ENCODE results near the gene PDZD8. TPM values are rescaled to one million over a fixed set of nuclear protein-coding genes. Genes with fewer than 3 reads are reported as not detected.

PDZD8 gene
- total RNA-seq (2014; rRNA removed; shearing (Covaris generic)), result 17.9 and 21.2 TPM in 2 replicates

DNA sequence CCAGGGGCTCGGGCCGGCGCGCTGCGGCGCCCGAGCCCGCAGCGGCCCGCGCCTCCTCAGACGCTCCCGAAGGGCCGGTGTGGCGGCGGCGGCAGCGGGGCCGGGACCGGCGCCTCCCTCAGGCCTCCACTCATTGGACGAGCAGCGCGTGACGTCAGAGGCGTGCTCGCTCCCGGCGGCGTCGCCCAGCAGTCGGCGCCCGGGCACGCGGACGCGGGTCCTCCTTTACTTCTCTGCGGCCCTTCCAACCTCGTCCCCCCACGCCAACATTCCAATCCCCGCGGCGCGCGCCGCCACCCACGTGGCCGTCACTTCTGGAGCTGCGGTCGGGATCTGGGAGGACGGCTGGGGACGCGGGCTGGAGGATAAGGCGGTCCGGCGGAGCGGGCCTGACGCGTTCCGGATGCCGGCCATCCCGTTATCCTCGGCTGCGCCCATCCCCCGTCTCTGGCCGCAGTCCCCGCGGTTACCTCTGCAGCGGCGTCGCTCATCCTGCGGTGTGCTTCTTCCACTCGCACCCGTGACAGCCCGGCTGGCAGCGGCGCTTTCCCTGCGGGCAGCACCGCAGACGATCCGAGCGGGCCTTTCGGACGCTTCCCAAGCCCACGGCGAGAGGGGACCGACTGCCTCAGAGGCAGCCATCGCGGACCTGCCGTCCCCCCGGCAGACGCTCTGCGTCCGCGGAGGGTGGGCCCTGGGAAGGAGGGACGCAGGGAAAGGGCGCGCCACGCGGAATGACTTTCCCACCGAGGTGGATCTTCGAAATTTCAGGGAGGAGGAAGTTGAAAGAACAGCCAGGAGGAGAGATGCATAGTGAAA lies at the start of gene PDZD8:
PDZD8 (minus strand) TSS at position 81 of the 819 bp plus-strand sequence. CDS start 213 bp downstream, outside the sequence.
- Histone ChIP-seq H3K4me3 (peak within 1 kb of the TSS; percentile 81), H3K36me3 (peaks cover 29% of the 10 kb centered on the region), H3K4me1 (replicated peaks) (peaks cover 22% of the 10 kb centered on the region), H3K27ac (peak within 1 kb of the TSS; percentile 49), H3K27me3 (replicated peaks) (peaks cover 28% of the 10 kb centered on the region), H3K9me3 (replicated peaks) (no peaks in the 10 kb centered on the region)
- DNase-seq (ENCODE audit: low read depth in 1 of 2, low spot score in 2 of 2), result peak; percentile 94

GRCh38 chr10:117424171-117424570 lies 48.9 kb upstream of the PDZD8 start:
- no peaks in the 10 kb centered on the region for H3K36me3 ChIP-seq
- no peak for DNase-seq (ENCODE audit: low read depth in 1 of 2, low spot score in 2 of 2)
- no peak overlapping the region for H3K4me3 ChIP-seq
- no peaks in the 10 kb centered on the region for H3K9me3 ChIP-seq (replicated peaks)
- H3K27ac ChIP-seq, result no peak overlapping the region
- no peaks in the 10 kb centered on the region for H3K4me1 ChIP-seq (replicated peaks)
- no peaks in the 10 kb centered on the region for H3K27me3 ChIP-seq (replicated peaks)

- DNase-seq (ENCODE audit: low read depth in 1 of 2, low spot score in 2 of 2), result no peak
- Histone ChIP-seq H3K4me3 (no peak overlapping the region), H3K9me3 (replicated peaks) (no peaks in the 10 kb centered on the region), H3K27ac (no peak overlapping the region), H3K4me1 (replicated peaks) (no peaks in the 10 kb centered on the region), H3K36me3 (no peaks in the 10 kb centered on the region), H3K27me3 (replicated peaks) (no peaks in the 10 kb centered on the region)
Measured at GRCh38 chr10:117421985-117422384, 46.7 kb upstream of the PDZD8 start.

DNA sequence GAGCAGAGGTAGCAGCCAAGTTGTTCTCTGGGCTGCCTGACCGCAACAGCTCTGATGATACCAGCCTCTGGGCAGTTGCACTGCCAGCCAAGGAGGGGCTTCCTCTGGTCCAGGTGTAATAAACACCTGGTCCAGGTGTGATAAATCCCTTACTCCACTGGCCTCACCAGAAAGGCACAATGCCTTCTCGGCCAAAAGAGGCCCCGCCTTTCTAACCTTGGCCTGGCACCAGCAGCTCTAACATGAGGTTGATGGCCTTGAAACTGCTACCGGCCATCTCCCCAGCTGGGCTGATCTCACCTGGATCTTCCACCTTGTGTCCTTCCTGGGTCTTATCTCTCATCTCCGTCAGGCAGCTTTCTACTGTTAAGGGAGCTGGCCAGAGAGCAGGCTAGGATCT lies 45.5 kb upstream of the PDZD8 start:
- no peaks in the 10 kb centered on the region for H3K4me1 ChIP-seq (replicated peaks)
- H3K9me3 ChIP-seq (replicated peaks), result no peaks in the 10 kb centered on the region
- H3K36me3 ChIP-seq, result no peaks in the 10 kb centered on the region
- no peak overlapping the region for H3K4me3 ChIP-seq
- H3K27me3 ChIP-seq (replicated peaks), result no peaks in the 10 kb centered on the region
- no peak for DNase-seq (ENCODE audit: low read depth in 1 of 2, low spot score in 2 of 2)
- H3K27ac ChIP-seq, result no peak overlapping the region

DNA sequence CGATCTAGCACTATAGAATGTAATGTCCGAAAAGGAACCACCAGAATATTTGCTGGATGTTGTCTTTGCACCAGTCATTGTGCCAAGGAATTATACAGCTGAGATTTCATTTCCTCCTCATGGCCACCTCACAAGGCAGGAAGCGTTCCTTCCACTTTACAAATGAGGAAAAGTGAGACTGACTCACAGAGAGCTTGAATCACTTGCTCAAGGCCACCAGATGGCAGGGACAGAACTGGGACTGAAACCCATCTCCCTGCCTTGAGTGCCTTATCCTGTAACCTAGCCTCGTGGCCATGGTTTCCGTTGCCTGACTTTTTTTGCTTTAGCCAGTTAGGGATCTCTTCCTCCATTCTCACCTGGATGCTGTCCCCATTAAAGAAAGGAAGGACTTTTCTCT lies 44.7 kb upstream of the PDZD8 start:
- no peak for DNase-seq (ENCODE audit: low read depth in 1 of 2, low spot score in 2 of 2)
- Histone ChIP-seq H3K9me3 (replicated peaks) (no peaks in the 10 kb centered on the region), H3K27me3 (replicated peaks) (no peaks in the 10 kb centered on the region), H3K27ac (no peak overlapping the region), H3K36me3 (no peaks in the 10 kb centered on the region), H3K4me3 (no peak overlapping the region), H3K4me1 (replicated peaks) (no peaks in the 10 kb centered on the region)

DNA sequence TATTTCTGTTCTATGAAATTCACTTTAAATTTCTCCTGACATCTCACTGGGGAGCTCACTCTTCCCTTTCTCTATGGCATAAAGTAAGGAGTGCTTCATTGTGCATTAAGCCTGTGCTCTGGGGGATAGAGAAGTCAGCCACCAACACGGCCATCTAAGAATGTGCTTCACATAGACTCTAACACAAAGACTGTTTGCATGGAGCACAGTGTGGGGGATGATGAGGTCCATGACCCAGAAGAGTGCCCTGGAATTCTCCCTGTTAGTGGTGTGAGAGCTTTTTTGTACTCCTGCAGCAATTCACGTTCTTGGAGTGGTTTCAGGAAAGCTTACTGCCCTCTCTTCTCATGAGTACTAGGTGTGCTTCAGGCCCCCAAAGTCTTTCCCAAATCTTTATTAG lies 43.9 kb upstream of the PDZD8 start:
- Histone ChIP-seq H3K4me3 (no peak overlapping the region), H3K4me1 (replicated peaks) (no peaks in the 10 kb centered on the region)

GRCh38 chr10:117418121-117418520 lies 42.9 kb upstream of the PDZD8 start:
- no peaks in the 10 kb centered on the region for H3K4me1 ChIP-seq (replicated peaks)
- no peaks in the 10 kb centered on the region for H3K9me3 ChIP-seq (replicated peaks)
- no peaks in the 10 kb centered on the region for H3K27me3 ChIP-seq (replicated peaks)
- DNase-seq (ENCODE audit: low read depth in 1 of 2, low spot score in 2 of 2), result no peak
- H3K36me3 ChIP-seq, result no peaks in the 10 kb centered on the region
- no peak overlapping the region for H3K4me3 ChIP-seq
- no peak overlapping the region for H3K27ac ChIP-seq

More for the DNA sequence above, 43.9 kb upstream of the PDZD8 start:
- Histone ChIP-seq H3K36me3 (no peaks in the 10 kb centered on the region), H3K27ac (no peak overlapping the region), H3K27me3 (replicated peaks) (no peaks in the 10 kb centered on the region), H3K9me3 (replicated peaks) (no peaks in the 10 kb centered on the region)
- no peak for DNase-seq (ENCODE audit: low read depth in 1 of 2, low spot score in 2 of 2)

GRCh38 chr10:117417196-117417595 lies 42.0 kb upstream of the PDZD8 start:
- Histone ChIP-seq H3K27ac (no peak overlapping the region), H3K36me3 (no peaks in the 10 kb centered on the region), H3K27me3 (replicated peaks) (no peaks in the 10 kb centered on the region), H3K4me3 (no peak overlapping the region), H3K4me1 (replicated peaks) (no peaks in the 10 kb centered on the region), H3K9me3 (replicated peaks) (no peaks in the 10 kb centered on the region)
- DNase-seq (ENCODE audit: low read depth in 1 of 2, low spot score in 2 of 2), result no peak

- Histone ChIP-seq H3K4me1 (replicated peaks) (no peaks in the 10 kb centered on the region), H3K27me3 (replicated peaks) (no peaks in the 10 kb centered on the region), H3K27ac (no peak overlapping the region), H3K4me3 (no peak overlapping the region), H3K36me3 (no peaks in the 10 kb centered on the region), H3K9me3 (replicated peaks) (no peaks in the 10 kb centered on the region)
- DNase-seq (ENCODE audit: low read depth in 1 of 2, low spot score in 2 of 2), result no peak
Measured at GRCh38 chr10:117413928-117414618, 38.8 kb upstream of the PDZD8 start.

- no peaks in the 10 kb centered on the region for H3K36me3 ChIP-seq
Measured at GRCh38 chr10:117412469-117413010, 37.3 kb upstream of the PDZD8 start.

GRCh38 chr10:117411479-117412399 lies 36.5 kb upstream of the PDZD8 start:
- Histone ChIP-seq H3K4me1 (replicated peaks) (no peaks in the 10 kb centered on the region), H3K36me3 (no peaks in the 10 kb centered on the region), H3K9me3 (replicated peaks) (no peaks in the 10 kb centered on the region), H3K4me3 (no peak overlapping the region), H3K27me3 (replicated peaks) (no peaks in the 10 kb centered on the region), H3K27ac (no peak overlapping the region)
- no peak for DNase-seq (ENCODE audit: low read depth in 1 of 2, low spot score in 2 of 2)

More at GRCh38 chr10:117412469-117413010, 37.3 kb upstream of the PDZD8 start:
- Histone ChIP-seq H3K9me3 (replicated peaks) (no peaks in the 10 kb centered on the region), H3K27me3 (replicated peaks) (no peaks in the 10 kb centered on the region), H3K4me3 (no peak overlapping the region), H3K4me1 (replicated peaks) (no peaks in the 10 kb centered on the region), H3K27ac (no peak overlapping the region)
- DNase-seq (ENCODE audit: low read depth in 1 of 2, low spot score in 2 of 2), result no peak

GRCh38 chr10:117410557-117410956 lies 35.3 kb upstream of the PDZD8 start:
- DNase-seq (ENCODE audit: low read depth in 1 of 2, low spot score in 2 of 2), result no peak
- no peaks in the 10 kb centered on the region for H3K27me3 ChIP-seq (replicated peaks)
- no peaks in the 10 kb centered on the region for H3K36me3 ChIP-seq

GRCh38 chr10:117409549-117410305 lies 34.5 kb upstream of the PDZD8 start:
- DNase-seq (ENCODE audit: low read depth in 1 of 2, low spot score in 2 of 2), result no peak
- Histone ChIP-seq H3K9me3 (replicated peaks) (no peaks in the 10 kb centered on the region), H3K27ac (no peak overlapping the region), H3K36me3 (no peaks in the 10 kb centered on the region), H3K27me3 (replicated peaks) (no peaks in the 10 kb centered on the region), H3K4me3 (no peak overlapping the region), H3K4me1 (replicated peaks) (no peaks in the 10 kb centered on the region)

More at GRCh38 chr10:117410557-117410956, 35.3 kb upstream of the PDZD8 start:
- H3K4me1 ChIP-seq (replicated peaks), result no peaks in the 10 kb centered on the region
- H3K27ac ChIP-seq, result no peak overlapping the region
- H3K4me3 ChIP-seq, result no peak overlapping the region
- H3K9me3 ChIP-seq (replicated peaks), result no peaks in the 10 kb centered on the region

Data from SJSA1 (cell line).